Neural progenitor cell (in vitro differentiated cells): Measurements from ENCODE around the gene PARPBP. TPM values are rescaled to one million over a fixed set of nuclear protein-coding genes. Genes with fewer than 3 reads are reported as not detected.

Experiments used
- DNase-seq: peaks from one replicate; pipeline ENCODE4 v3.0.0-alpha.2; 2016; ENCODE audit warnings: low spot score
- H2AFZ ChIP-seq: fragments of 200-600 bp; sonication (generic); replicated peaks from 2 replicates; pipeline ENCODE4 v1.6.1; 2016; ENCODE audit warnings: antibody characterized with exemption
- H3F3A ChIP-seq: fragments of 200-600 bp; sonication (generic); 2 replicates; pipeline ENCODE4 v1.6.1; 2016; ENCODE audit warnings: antibody characterized with exemption, low read depth
- H3K27ac ChIP-seq: fragments of 200-600 bp; sonication (generic); 2 replicates; pipeline ENCODE4 v1.5.1; 2016; ENCODE audit warnings: mild to moderate bottlenecking
- H3K27me3 ChIP-seq: fragments of 200-600 bp; sonication (generic); 2 replicates; pipeline ENCODE4 v1.6.1; 2016; ENCODE audit warnings: mild to moderate bottlenecking, moderate library complexity
- H3K36me3 ChIP-seq: fragments of 200-600 bp; sonication (generic); 2 replicates; pipeline ENCODE4 v1.5.1; 2016
- H3K4me1 ChIP-seq: fragments of 200-600 bp; sonication (generic); 2 replicates; pipeline ENCODE4 v1.6.1; 2016; ENCODE audit warnings: mixed run types
- H3K4me2 ChIP-seq: fragments of 200-600 bp; sonication (generic); 2 replicates; pipeline ENCODE4 v1.6.1; 2016
- H3K4me3 ChIP-seq: fragments of 200-600 bp; sonication (generic); 2 replicates; pipeline ENCODE4 v1.5.1; 2016
- H3K79me2 ChIP-seq: fragments of 200-600 bp; sonication (generic); 2 replicates; pipeline ENCODE4 v1.6.1; 2016; ENCODE audit warnings: low read depth
- H3K9ac ChIP-seq: fragments of 200-600 bp; sonication (generic); 2 replicates; pipeline ENCODE4 v1.6.1; 2016
- H3K9me3 ChIP-seq: fragments of 200-600 bp; sonication (generic); 2 replicates; pipeline ENCODE4 v1.5.1; 2016; ENCODE audit warnings: low read depth
- H4K20me1 ChIP-seq: fragments of 200-600 bp; sonication (generic); 2 replicates; pipeline ENCODE4 v1.6.1; 2016; ENCODE audit warnings: low read depth
- H3K27ac Mint-ChIP-seq: 3 replicates; pipeline ENCODE4 v1.8.0; 2021; ENCODE audit warnings: mixed read lengths
- H3K27me3 Mint-ChIP-seq: 2 replicates; pipeline ENCODE4 v1.8.0; 2022; ENCODE audit warnings: low read depth, mild to moderate bottlenecking, inconsistent platforms, moderate library complexity, mixed read lengths; ENCODE audit not compliant: insufficient read depth
- H3K36me3 Mint-ChIP-seq: 3 replicates; pipeline ENCODE4 v1.8.0; 2021; ENCODE audit warnings: mixed read lengths
- H3K4me1 Mint-ChIP-seq: 3 replicates; pipeline ENCODE4 v1.8.0; 2021; ENCODE audit warnings: mixed read lengths
- H3K4me3 Mint-ChIP-seq: 3 replicates; pipeline ENCODE4 v1.8.0; 2021; ENCODE audit warnings: mild to moderate bottlenecking, moderate library complexity, mixed read lengths
- H3K9me3 Mint-ChIP-seq: 3 replicates; pipeline ENCODE4 v1.8.0; 2020; ENCODE audit warnings: mixed read lengths
- EZH2 ChIP-seq: fragments of 200-600 bp; sonication (generic); IDR thresholded peaks from 2 replicates; pipeline ENCODE4 v1.6.1; 2017; ENCODE audit warnings: antibody characterized with exemption, mild to moderate bottlenecking, moderate library complexity
- EZH2phosphoT487 ChIP-seq: fragments of 200-600 bp; sonication (generic); IDR thresholded peaks from 2 replicates; pipeline ENCODE4 v1.6.1; 2017; ENCODE audit warnings: antibody characterized with exemption
- total RNA-seq: library from RNA; depleted of rRNA; stranded (reverse); fragments of >200 nt; gene quantifications from 2 replicates; pipeline ENCODE4 v1.2.3, GENCODE V29; 2015; ENCODE audit warnings: low replicate concordance
- TF ChIP-seq, protein P1 (sequence below): fragments of 200-600 bp; sonication (generic); IDR thresholded peaks from 2 replicates; pipeline ENCODE4 v1.5.1; 2017; ENCODE audit warnings: antibody characterized with exemption, mild to moderate bottlenecking

Gene PARPBP
- total RNA-seq, 1 donor from 2014 or later = 79.8 TPM

DNA sequence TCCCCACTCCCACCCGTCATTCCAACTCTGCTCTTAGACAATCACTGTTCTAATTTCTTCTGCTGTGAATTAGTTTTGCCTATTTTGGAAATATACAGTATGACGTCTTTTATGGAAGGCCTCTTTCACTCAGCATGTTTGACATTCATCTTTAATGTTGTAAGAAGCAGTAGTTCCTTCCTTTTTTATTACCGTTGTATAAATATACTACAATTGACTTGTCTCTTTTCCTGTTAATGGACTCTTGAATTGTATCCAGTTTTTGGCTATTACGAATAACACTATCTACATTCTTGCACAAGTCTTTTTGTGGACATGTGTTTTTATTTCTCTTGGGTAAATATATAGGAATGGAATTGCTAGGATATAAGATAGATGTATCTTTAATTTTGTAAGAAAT, 82.6 kb downstream of the PARPBP start:
- Mint-ChIP-seq H3K36me3 (peaks cover 15% of the 10 kb centered on the region), H3K4me1 (no peaks in the 10 kb centered on the region)

DNA sequence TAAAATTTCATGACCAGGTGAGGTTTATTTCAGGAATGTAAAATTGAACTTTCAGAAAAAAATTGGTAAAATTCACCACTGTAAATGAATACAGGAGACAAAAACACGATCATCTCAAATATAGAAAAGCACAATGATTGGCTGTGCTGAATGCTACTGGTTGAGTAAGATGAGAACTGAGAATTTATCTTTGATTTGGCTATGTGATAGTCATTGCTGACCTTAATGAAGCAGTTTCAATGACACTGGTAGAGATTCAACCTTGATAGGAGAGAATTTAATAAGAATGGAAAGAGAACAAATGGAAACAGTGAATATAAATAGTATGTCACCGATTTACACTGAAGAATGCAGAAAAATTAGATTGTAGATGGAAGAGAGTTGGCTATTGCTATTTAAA, 84.0 kb downstream of the PARPBP start:
- peaks cover 6% of the 10 kb centered on the region for H3K36me3 ChIP-seq
- no peaks in the 10 kb centered on the region for H3K79me2 ChIP-seq
- peaks cover 1% of the 10 kb centered on the region for H3K9me3 ChIP-seq
- no peaks in the 10 kb centered on the region for H3K4me1 ChIP-seq
- H2AFZ ChIP-seq = no peak overlapping the region
- no peaks in the 10 kb centered on the region for H3K27me3 Mint-ChIP-seq
- H3K27ac Mint-ChIP-seq = no peak overlapping the region
- H3K36me3 Mint-ChIP-seq = peaks cover 27% of the 10 kb centered on the region
- no peak overlapping the region for H3K4me3 Mint-ChIP-seq
- H3K27me3 ChIP-seq = no peaks in the 10 kb centered on the region
- H3K4me3 ChIP-seq = no peak overlapping the region
- no peak overlapping the region for H3K9ac ChIP-seq
- no peak overlapping the region for H3K4me2 ChIP-seq
- no peak for DNase-seq
- peaks cover 14% of the 10 kb centered on the region for H3K9me3 Mint-ChIP-seq
- H3K27ac ChIP-seq = no peak overlapping the region
- no peaks in the 10 kb centered on the region for H4K20me1 ChIP-seq
- TF ChIP-seq EZH2phosphoT487 (no peak), EZH2 (no peak)
- TF ChIP-seq, protein P1, sequence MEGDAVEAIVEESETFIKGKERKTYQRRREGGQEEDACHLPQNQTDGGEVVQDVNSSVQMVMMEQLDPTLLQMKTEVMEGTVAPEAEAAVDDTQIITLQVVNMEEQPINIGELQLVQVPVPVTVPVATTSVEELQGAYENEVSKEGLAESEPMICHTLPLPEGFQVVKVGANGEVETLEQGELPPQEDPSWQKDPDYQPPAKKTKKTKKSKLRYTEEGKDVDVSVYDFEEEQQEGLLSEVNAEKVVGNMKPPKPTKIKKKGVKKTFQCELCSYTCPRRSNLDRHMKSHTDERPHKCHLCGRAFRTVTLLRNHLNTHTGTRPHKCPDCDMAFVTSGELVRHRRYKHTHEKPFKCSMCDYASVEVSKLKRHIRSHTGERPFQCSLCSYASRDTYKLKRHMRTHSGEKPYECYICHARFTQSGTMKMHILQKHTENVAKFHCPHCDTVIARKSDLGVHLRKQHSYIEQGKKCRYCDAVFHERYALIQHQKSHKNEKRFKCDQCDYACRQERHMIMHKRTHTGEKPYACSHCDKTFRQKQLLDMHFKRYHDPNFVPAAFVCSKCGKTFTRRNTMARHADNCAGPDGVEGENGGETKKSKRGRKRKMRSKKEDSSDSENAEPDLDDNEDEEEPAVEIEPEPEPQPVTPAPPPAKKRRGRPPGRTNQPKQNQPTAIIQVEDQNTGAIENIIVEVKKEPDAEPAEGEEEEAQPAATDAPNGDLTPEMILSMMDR = no peak
- no peaks in the 10 kb centered on the region for H3K4me1 Mint-ChIP-seq
- H3F3A ChIP-seq = no peaks in the 10 kb centered on the region

More for the DNA sequence above, 82.6 kb downstream of the PARPBP start:
- no peak overlapping the region for H3K4me2 ChIP-seq
- no peaks in the 10 kb centered on the region for H3K27me3 ChIP-seq
- no peaks in the 10 kb centered on the region for H3K9me3 ChIP-seq
- H3F3A ChIP-seq = no peaks in the 10 kb centered on the region
- no peak overlapping the region for H3K9ac ChIP-seq
- TF ChIP-seq EZH2phosphoT487 (no peak), EZH2 (no peak)
- TF ChIP-seq, protein P1 = no peak
- no peak overlapping the region for H3K27ac ChIP-seq
- H3K36me3 ChIP-seq = no peaks in the 10 kb centered on the region
- H3K27me3 Mint-ChIP-seq = no peaks in the 10 kb centered on the region
- no peak overlapping the region for H3K27ac Mint-ChIP-seq
- DNase-seq = no peak
- H3K79me2 ChIP-seq = no peaks in the 10 kb centered on the region
- no peak overlapping the region for H3K4me3 Mint-ChIP-seq
- peaks cover 4% of the 10 kb centered on the region for H3K9me3 Mint-ChIP-seq
- H2AFZ ChIP-seq = no peak overlapping the region
- no peaks in the 10 kb centered on the region for H3K4me1 ChIP-seq
- no peak overlapping the region for H3K4me3 ChIP-seq
- H4K20me1 ChIP-seq = no peaks in the 10 kb centered on the region

DNA sequence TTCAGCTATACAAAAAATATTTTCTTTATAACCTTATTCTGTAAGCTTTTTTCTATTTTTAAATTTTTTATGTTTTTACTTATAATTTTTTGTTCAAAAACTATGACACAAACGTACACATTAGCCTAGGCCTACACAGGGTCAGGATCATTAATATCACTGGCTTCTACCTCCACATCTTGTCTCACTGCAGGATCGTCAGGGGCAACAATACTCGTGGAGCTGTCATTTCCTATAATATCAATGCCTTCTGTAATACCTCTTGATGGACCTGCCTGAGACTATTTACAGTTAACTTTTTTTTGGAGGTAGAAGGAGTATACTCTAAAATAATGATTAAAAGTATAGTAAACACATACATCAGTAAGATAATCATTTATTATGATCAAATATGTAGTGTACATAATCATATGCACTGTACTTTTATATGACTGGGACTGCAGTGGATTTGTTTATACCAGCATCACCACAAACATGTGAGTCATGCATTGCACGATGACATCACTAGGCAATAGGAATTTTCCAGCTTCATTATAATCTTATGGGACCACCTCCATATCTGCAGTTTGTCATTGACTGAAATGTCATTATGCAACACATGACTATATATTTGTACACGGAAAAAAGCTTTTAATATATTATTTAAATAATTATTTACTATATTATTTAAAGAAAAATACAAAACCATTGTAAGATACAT, 96.2 kb downstream of the PARPBP start:
- H3K27me3 Mint-ChIP-seq = no peaks in the 10 kb centered on the region
- no peaks in the 10 kb centered on the region for H4K20me1 ChIP-seq
- DNase-seq = no peak
- H3K4me1 ChIP-seq = no peaks in the 10 kb centered on the region
- H2AFZ ChIP-seq = no peak overlapping the region
- H3K27ac ChIP-seq = no peak overlapping the region
- TF ChIP-seq, protein P1 = no peak
- TF ChIP-seq EZH2phosphoT487 = no peak
- TF ChIP-seq EZH2 = no peak
- no peaks in the 10 kb centered on the region for H3K79me2 ChIP-seq
- H3K4me3 ChIP-seq = no peak overlapping the region
- H3K9me3 Mint-ChIP-seq = peaks cover 3% of the 10 kb centered on the region
- no peaks in the 10 kb centered on the region for H3K9me3 ChIP-seq
- no peak overlapping the region for H3K4me3 Mint-ChIP-seq
- no peak overlapping the region for H3K4me2 ChIP-seq
- H3F3A ChIP-seq = no peaks in the 10 kb centered on the region
- H3K4me1 Mint-ChIP-seq = no peaks in the 10 kb centered on the region
- no peaks in the 10 kb centered on the region for H3K36me3 ChIP-seq
- no peaks in the 10 kb centered on the region for H3K27me3 ChIP-seq
- no peaks in the 10 kb centered on the region for H3K36me3 Mint-ChIP-seq
- no peak overlapping the region for H3K27ac Mint-ChIP-seq
- H3K9ac ChIP-seq = no peak overlapping the region
